Activated CD4-positive, alpha-beta T cell treated with anti-CD3 and anti-CD28 coated beads, Interleukin-2, Interleukin-6, amounts not matched to agents 100 ng/mL and 50 ng/mL, durations not matched to agents 16 hours and 8 hours (primary cell): ENCODE data around the gene TRAK2.
"Not testable (repeated sequence)": the region's sequence is repeated elsewhere in the genome, so short reads cannot be mapped to it uniquely, and the experiment has no call there.

Experiments used
- DNase-seq: peaks from one replicate; pipeline ENCODE4 v3.0.0-alpha.2; 2020

Gene TRAK2

DNA sequence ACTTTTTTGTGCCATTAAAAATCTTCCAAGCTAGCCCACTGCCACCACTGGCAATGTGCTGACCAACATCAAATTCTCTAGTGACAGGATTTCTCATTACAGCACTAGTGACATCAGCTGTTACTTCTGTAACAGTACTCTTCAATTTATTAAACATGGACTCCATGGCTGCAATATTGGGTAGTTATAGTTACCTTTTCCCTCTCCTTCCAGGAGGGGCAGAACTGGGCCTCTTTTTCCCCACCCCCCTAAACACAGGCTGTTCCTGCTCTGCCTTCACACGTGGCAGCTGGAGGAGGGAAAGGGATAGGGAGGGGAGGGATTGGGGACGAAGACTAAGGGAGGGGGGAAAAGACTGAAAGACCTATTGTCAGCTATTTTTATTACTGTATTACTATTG, 38.1 kb downstream of the TRAK2 start:
- DNase-seq = no peak

- no peak for DNase-seq
Measured at GRCh38 chr2:201411421-201411820, 39.8 kb downstream of the TRAK2 start.

GRCh38 chr2:201408931-201409330, 42.3 kb downstream of the TRAK2 start:
- no peak for DNase-seq

DNA sequence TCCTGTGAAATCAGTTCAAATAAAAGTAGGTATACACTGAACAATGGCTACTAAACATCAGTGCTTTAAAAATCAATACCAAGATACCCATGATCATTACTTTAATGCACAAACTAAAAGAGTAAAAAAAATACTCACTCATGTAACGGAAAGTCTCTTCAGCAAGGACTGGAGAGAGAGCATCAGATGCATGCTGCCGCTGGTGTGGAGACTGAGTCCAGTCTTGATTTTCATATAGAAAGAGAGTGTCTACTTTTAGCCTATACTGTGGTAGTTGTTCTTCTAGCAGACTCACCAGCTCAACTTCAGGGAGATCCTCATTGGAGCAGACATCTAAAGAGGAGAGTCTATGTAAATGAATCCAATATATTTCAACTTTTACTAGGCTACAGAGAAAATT, 44.0 kb downstream of the TRAK2 start:
- DNase-seq = no peak

GRCh38 chr2:201406077-201406662, 45.1 kb downstream of the TRAK2 start:
- peak; percentile 46 for DNase-seq

DNA sequence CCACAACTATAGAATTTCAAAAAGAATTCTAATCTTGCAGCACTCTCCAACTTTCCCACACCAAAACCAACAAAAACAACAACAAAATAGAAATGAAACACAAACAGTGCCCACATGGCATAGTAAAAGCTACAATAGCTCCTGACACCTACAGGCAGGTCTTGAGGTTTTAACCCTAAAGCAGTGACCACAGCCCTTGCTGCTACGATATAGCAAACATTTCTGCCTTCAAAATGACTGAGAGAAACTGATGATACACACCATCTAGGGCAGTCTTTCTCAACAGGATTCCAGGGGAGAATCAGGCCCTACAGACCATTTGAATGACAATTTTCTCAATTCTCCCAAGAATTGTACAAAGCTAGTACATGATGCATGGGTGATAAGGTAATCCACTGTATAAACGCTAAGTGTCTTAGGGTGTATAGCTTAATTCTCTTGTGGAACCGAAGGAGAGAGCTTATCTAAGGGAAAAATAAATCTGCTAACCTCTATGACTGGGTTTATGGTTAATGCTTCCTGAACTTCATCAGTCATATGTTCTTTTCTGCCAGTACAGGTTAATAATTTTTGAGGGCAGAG, 46.5 kb downstream of the TRAK2 start:
- DNase-seq = peak; percentile 35

GRCh38 chr2:201403880-201404279, 47.4 kb downstream of the TRAK2 start:
- no peak for DNase-seq

DNA sequence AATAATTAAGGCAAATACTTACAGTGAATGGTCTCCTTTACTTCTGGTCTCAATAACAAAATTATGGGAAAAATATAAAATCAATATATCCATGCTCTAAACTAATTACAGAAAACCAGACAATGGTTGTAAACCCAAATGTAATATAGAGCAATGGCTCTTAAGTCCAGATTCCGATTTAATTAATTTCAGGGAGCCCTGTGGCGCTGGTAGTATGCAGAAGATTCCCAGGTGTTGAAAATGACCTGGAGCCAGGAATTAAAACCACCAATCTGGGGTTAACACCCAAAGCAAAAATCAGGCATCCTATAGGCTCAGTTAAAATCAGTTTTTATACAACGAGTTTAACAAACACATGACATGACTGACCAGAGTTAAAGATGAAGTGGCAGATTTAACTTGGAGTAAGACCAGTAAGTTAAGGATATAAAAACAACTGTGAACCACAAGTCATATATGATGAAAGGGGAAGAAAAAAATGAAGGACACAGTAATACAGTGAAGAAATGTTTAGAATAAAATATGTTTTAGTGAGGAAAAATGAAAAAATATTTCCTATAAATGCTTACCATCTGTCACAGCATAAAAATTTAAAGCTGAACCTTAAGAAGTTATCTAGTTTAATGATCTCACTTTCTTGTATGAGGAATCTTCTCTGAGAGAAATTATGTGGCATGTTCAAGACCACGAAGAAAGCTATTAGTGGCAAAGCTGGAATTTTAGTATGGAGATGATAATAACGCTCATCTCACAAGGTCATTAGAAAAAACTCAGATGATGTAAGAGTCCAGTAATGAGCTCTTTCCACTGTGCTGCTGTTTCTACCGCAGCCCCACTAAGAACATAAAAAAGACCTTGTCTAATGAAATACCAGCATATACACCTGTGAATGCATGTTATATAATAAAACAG, 48.4 kb downstream of the TRAK2 start:
- no peak for DNase-seq

- no peak for DNase-seq
Measured at GRCh38 chr2:201401815-201402214, 49.4 kb downstream of the TRAK2 start.

DNA sequence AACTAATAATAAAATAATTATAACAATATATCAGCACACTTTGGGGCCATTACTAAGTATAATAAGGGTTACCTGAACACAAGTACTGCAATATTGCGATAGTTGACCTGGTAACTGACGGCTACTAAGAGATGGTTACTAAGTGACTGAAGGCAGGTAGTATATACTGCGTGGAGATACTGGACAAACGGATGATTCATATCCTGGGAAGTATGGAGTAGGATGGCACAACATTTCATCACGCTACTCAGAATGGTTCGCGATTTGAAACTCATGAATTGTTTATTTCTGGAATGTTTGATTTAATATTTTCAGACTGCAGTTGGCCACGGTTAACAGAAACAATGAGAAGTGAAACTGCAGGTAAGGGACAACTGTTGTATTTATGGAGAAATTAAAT, 54.7 kb downstream of the TRAK2 start:
- DNase-seq = no peak

DNA sequence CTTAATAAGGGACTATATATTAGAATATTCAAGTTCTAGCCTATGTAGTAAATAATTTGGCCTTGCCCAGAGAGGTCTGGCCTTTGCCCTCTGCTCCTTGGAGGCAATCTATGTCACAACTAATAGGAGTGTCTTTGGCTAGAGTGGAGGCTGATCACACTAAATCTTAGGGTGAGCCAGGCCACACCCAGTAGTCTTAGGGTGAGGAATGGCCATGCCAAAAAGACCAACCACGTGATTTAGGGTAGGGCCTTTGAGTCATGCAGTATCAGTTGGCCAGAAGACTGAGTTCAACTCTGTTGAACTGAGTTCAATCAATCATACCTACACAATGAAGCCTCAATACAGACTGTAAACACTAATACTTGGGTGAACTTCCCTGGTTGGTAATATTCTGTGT, 68.1 kb downstream of the TRAK2 start:
- no peak for DNase-seq

- no peak for DNase-seq
Measured at GRCh38 chr2:201378496-201379397, 72.5 kb downstream of the TRAK2 start.

GRCh38 chr2:201377218-201377617, 74.0 kb downstream of the TRAK2 start:
- DNase-seq = no peak

GRCh38 chr2:201369775-201370174, 81.5 kb downstream of the TRAK2 start:
- DNase-seq = no peak

- not testable (repeated sequence) for DNase-seq
Measured at GRCh38 chr2:201369318-201369717, 81.9 kb downstream of the TRAK2 start.

DNA sequence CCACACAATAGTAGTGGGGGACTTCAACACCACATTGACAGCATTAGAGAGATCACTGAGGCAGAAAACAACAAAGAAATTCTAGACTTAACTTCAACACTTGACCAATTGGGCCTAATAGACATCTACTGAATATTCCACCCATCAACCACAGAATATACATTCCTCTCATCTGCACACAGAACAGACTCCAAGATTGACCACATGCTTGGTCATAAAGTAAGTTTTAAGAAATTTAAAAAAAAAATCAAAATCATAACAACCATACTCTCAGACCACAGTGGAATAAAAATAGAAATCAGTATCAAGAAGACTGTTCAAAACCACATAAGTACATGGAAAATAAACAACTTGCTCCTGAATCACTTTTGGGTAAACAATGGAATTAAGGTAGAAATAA, 85.1 kb downstream of the TRAK2 start:
- DNase-seq = no peak

DNA sequence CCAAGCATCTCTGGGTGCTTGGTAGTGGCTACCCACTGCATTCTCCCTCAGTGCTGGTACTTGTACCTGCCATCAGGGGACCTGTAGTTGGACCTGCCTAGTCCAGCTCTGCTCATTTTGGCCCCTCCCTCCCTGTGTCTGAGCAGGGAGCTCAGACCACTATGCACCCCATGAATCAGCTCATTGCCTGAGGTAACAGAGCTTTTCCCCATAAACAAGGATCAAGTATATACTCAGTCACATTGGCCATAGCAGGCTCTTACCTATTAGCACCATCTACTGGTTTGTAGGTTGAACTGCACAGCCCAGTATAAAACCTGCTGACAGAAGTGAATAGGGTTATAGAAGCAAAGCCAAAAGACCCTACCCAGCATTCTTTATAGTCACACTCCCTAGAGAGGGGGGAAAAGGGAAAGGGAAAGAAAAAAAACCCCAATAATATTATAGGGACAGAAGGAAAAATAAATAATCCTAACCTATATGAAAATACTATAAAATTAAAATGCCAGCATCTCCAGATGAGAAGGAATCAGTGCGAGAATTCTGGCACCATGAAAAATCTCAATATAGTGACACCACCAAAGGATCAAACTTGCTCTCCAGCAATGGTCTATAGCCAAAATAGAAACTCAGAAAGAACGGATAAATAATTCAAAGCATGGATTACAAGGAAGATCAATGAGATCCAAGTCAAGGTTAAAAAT, 87.2 kb downstream of the TRAK2 start:
- DNase-seq = peak; percentile 71

GRCh38 chr2:201362396-201362795, 88.9 kb downstream of the TRAK2 start:
- no peak for DNase-seq

DNA sequence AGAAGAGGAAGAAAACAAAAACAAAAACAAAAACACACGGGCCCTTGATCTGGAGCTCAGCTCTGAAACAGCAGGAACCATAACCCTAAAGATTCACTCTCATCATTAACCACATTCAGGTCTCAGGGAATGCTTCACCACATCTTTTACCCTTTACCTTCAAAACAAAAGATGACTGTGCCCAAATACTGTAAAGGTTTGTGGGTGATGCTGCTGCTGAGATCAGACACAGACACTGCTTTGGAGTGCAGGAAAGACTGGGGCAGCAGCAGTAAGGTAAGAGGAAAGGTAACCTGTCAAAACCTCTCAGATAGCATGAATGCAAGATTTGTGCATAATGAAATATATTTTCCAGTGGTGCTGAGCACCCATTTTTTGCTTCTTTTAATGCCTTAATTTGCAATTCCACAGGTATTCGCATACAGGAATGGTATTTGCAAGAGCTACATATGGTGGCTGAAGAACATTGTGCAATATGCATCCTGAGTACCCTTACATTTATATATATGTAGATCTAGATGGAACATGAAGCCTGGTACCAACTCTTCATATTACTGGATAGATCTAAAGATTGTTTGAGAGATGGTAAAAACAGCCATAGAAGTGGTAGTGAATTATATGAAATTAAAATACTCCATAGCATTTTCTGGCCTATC, 90.1 kb downstream of the TRAK2 start:
- no peak for DNase-seq

DNA sequence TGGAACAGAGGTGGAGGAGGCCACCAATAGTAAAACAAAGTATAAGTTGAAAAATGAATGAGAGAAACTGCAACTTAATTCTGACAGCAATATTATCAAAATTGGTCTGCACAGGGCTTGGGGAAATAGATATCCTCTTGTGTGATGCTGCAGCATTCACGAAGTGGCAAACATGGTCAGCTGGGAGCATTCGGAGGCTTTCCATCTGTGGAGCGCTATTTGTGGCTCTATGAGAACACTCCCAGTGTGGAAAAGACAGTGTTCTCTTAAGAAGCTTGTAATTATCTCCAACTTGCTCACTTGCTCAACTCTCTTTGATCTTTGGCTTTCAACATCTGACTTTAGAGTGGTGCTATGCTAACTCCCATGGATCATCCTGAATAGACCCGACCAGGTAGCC, 91.0 kb downstream of the TRAK2 start:
- no peak for DNase-seq

DNA sequence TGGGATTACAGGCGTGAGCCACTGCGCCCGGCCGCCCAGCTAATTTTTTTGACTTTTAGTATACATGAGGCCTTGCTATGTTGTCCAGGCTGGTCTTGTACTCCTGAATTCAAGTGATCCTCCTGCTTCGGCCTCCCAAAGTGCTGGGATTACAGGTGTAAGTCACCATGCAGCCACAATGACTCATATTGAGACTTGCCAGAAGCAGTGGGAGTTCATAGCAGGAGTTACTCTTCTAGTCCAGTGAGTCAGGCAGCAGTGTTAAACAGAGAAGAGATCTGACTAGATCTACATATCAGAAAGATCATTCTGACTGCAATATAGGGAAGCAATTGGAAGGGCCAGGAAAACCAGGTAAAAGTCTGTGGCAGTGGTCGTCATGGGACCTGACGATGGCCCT, 92.6 kb downstream of the TRAK2 start:
- DNase-seq = peak; percentile 70

GRCh38 chr2:201357221-201357620, 94.0 kb downstream of the TRAK2 start, which contains the start of gene FLACC1:
Gene FLACC1 (minus strand): TSS chr2:201357345. CDS start chr2:201351404, 5,941 bp downstream.
- DNase-seq = no peak
